ENCODE measurements around the gene HS3ST3B1.

Gene HS3ST3B1

GRCh38 chr17:14302431-14303099 is 1.7 kb downstream of the HS3ST3B1 start:
- peak; percentile 68 to 81 (median 74) for DNase-seq (ENCODE audit: low read depth in 2 of 3, low spot score in 1 of 3)

- DNase-seq (ENCODE audit: low read depth in 2 of 3, low spot score in 1 of 3): no peak
These were observed 2.7 kb downstream of the HS3ST3B1 start for GRCh38 chr17:14303343-14304221.

DNA sequence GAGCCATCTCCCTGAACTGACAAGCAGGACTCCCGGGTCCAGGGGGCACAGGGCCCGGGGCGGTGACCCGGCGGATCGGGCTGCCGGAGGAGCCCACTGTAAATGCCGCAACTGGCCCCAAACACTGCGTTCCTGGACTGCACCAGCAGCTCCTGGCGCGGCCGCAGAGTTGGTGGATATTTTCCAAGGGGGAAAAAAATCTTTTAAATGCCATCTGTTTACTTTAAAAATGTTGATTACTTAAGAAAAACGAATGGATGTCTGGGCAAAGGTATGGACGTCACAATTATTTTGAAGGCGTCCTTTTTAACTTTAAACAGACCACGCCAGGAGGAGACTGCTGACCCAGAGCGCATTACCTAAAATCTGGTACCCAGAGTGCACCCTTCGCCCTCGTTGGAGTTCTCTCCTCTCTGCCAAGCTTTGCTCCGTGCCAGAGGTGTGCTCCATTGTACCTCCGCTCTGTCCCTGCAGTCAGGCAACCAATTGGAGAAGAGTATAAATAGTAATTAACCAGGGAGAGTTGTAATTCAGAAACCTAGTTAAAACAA is 3.4 kb downstream of the HS3ST3B1 start:
- DNase-seq (ENCODE audit: low read depth in 2 of 3, low spot score in 1 of 3): no peak

DNA sequence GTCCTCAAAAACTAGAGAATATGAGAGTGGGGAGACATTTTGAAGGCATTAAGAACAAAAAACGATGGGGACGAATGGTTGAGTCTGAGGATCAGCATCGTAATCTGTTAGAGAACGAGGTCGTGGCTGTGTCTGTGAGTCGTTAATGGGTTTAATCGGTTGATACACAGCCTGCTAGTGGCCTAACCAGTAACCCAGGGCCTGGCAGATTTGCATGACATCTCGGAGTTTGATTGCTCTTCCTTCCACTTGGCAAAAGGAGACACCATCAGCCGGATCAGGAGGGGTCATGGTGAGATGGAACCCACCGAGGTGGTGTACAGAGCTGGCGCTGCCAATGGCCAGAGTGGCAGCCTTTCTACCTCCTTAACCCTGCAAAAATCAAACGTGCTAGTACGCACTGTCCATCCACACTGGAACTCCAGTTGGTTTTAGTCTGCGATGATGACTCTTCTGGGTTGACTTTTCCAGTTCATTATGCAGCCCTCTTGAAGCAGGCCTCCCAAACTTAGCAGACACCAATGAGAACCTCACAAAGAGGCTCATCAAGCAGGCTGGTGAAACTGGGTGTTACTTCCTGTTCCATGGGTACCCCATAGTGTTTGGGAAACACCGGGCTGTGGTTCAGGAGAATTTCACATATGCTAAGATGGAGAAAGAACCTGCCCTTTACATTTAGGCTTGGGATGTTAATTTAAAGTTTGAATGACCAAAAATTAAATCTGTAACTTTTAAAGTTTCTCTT is 4.1 kb downstream of the HS3ST3B1 start:
- DNase-seq (ENCODE audit: low read depth in 2 of 3, low spot score in 1 of 3): no peak

GRCh38 chr17:14305785-14306496 is 5.1 kb downstream of the HS3ST3B1 start:
- DNase-seq (ENCODE audit: low read depth in 2 of 3, low spot score in 1 of 3): no peak

GRCh38 chr17:14306596-14306995 is 5.7 kb downstream of the HS3ST3B1 start:
- DNase-seq (ENCODE audit: low read depth in 2 of 3, low spot score in 1 of 3): no peak

DNA sequence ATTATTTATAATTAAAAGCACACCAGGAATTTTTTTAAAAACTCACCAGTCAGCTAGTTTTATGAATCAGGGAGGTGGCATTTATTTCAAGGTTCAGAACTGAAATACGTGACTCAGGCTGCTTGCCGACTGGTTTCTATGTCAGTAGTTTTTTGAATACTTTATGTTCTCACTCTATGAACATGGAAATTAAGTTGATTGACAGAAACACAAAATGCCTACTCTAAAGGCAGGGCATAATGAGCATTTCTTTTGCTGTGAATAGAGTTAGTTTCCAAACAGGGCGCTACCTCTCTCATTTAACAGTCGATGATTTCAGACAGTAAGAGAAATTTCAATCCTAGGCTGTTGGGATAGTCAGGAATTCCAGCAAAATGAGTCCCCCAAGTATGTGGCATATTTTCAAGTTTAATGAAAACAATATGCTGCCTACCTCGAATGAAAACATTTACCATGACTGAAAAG is 6.7 kb downstream of the HS3ST3B1 start:
- no peak for DNase-seq (ENCODE audit: low read depth in 2 of 3, low spot score in 1 of 3)

GRCh38 chr17:14308636-14308964 is 7.7 kb downstream of the HS3ST3B1 start:
- DNase-seq (ENCODE audit: low read depth in 2 of 3, low spot score in 1 of 3): no peak

DNA sequence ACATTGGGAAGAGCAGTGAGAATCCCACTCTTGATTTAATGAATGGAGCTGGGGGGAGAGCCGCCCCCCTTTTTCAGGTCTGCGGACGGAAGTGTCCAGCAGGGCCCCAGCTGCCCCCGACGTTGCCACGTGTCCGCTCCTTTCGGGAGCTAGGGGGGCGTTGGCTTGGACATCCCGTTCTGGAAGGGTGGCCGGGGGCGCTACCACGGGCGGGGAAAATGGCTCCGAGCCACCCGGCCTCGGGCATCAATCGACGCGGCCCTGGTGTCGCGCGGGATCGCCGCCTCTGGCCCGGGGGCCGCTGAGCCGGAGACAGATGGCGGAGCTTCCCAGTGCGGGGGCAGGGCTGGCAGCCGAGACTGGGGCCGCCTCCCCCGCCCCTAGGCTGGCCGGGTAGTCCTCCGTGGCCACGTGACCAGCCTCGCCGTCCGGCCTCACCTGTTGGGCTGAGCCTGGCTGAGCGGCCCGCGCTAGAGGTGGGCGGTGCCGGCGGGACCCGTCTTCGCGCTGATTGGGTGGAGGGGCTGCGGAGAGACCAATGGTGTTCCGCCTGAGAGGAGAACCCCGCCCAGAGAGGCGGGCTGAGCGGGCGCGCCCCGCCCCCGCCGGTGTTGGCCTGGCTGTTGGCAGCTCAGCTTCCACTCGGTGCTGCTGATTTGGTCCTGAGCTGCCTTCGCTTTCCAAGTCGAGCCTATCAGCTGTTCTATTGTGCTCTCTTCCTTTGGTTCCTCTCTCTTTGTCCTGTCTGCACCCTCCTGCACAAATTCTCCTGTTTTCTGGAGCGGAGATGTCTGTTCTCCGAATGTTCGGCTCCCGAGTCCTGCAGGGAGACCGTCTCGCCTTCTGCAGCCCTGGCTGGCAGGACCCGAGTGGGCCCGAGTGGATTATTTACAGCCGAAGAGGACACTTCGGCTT is 8.3 kb downstream of the HS3ST3B1 start:
- DNase-seq (ENCODE audit: low read depth in 2 of 3, low spot score in 1 of 3): peak; percentile 86 to 89 (median 87)

DNA sequence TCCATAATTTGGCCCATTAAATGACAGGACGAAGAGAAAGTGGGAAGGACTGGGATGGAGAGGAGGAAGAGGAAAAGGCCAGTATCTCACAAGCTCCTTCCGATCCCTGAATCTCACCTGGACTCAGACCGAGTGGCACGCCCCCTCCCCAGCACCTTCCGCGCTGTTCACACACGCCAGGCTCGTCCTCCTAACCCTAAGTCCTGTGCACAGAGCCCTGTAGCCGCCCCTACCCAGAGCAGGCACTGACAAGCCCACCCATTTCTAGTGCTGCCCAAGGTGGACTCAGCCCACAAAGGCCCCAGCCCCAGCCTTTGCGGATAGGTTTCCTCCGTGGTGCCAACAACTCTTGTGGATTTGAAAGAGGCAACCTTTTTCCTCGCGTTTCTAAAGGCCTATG is 9.2 kb downstream of the HS3ST3B1 start:
- DNase-seq (ENCODE audit: low read depth in 2 of 3, low spot score in 1 of 3): no peak

DNA sequence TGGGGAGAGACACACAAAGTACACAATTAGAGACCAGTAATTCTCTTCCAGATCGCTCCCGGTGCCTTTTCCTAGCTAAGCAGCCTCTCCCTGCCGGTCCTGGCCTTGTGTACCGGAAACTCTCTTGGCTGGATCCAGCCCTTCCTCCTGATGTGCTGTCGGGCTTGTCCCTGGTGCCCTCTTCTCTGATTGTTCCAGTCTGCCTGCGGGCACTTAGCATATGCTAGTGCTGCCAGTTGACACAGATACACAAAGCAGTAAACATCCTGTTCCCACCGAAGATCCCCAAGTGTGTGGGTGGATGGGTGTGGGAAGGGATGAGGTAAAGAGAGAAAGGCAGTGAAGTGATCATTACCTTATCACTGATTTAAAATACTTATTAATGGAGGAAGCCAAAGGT is 9.7 kb downstream of the HS3ST3B1 start:
- DNase-seq (ENCODE audit: low read depth in 2 of 3, low spot score in 1 of 3): no peak

- no peak for DNase-seq (ENCODE audit: low read depth in 2 of 3, low spot score in 1 of 3)
These were observed 10.4 kb downstream of the HS3ST3B1 start for GRCh38 chr17:14311186-14311705.

DNA sequence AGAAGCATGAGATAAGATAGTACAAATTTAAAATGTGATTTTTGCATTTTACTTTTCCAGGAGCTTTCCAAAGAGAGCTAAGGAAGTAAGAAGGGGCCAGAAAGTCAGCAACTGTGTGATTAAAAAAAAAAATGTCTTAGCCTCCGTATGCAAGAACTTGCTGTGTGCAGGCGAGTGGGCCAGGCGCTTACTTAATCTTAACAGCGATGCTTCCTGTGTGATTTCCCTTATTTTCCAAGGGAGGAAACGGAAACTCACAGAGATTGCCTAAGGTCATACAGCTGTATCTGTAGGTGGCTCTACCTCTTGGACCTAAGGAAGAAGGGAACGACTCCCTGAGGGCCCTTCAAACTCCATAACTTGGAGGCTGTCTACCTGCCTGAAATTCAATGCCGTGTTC is 11.1 kb downstream of the HS3ST3B1 start:
- DNase-seq (ENCODE audit: low read depth in 2 of 3, low spot score in 1 of 3): no peak

DNA sequence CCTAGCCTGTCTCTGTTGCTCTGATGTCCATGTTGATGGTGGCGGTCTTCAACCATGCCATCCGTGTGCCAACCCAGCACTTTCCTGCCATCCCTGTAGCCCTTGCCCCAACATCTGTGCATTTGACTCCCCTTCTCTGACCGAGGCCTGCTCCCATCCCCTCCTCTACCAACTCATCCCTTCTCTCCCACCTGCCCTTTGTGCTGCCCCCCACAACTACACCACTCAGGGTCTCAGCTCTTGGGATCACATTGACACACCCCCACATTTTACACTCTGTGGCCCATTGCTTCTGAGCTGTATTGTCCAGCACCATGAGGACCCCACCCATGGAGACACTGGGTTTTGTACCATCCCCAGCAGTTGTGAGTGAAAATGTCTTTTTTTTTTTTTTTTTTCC is 11.6 kb downstream of the HS3ST3B1 start:
- DNase-seq (ENCODE audit: low read depth in 2 of 3, low spot score in 1 of 3): no peak

- DNase-seq (ENCODE audit: low read depth in 2 of 3, low spot score in 1 of 3): no peak
These were observed 15.4 kb downstream of the HS3ST3B1 start for GRCh38 chr17:14316126-14316832.

- DNase-seq (ENCODE audit: low read depth in 2 of 3, low spot score in 1 of 3): no peak
These were observed 16.5 kb downstream of the HS3ST3B1 start for GRCh38 chr17:14317383-14317782.

- DNase-seq (ENCODE audit: low read depth in 2 of 3, low spot score in 1 of 3): no peak
These were observed 17.4 kb downstream of the HS3ST3B1 start for GRCh38 chr17:14318109-14318917.

DNA sequence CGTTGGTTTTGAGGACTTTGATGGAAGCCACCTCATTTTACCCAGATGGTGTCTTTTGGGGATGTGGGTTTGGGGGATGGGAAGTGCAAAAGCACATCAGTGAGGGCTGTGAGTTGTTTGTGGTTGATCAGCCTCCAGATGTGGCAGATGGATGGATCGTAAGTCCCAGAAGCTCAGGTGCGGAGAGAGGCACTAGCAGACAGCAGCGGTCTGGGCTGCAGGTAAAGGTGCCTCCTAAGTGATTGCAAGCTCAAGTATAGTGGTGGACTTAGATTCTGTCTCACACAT is 18.0 kb downstream of the HS3ST3B1 start:
- DNase-seq (ENCODE audit: low read depth in 2 of 3, low spot score in 1 of 3): no peak

Measured in stimulated activated CD4-positive, alpha-beta T cell treated with anti-CD3 and anti-CD28 coated beads, Interleukin-12 subunit alpha, Interleukin-12 subunit beta, amount 100 ng/mL, for 48 hours (primary cell).